GM18499 (cell line): ENCODE measurements around the gene RUBCN.
A peak's percentile ranks its signal among the peaks of the same experiment; 100 is the strongest.

Experiments
- ATAC-seq: cut with Tn5 transposase; IDR thresholded peaks from one replicate; pipeline ENCODE4 v1.9.1; 2021; ENCODE audit warnings: moderate number of reproducible peaks; ENCODE audit not compliant: insufficient read depth, unreplicated experiment

The RUBCN gene

GRCh38 chr3:197736491-197737318 is at the start of gene RUBCN:
TSS of gene RUBCN (minus strand) at chr3:197736904. CDS start at chr3:197736719, 185 bp downstream.
- peak; percentile 50 for ATAC-seq

- no peak for ATAC-seq
Observed at GRCh38 chr3:197784019-197784585, 47.4 kb upstream of the RUBCN start.

- no peak for ATAC-seq
Observed at GRCh38 chr3:197782230-197782629, 45.5 kb upstream of the RUBCN start.

- no peak for ATAC-seq
Observed at GRCh38 chr3:197775317-197775716, 38.6 kb upstream of the RUBCN start.

GRCh38 chr3:197761784-197762183 is 25.1 kb upstream of the RUBCN start:
- no peak for ATAC-seq

- ATAC-seq, result no peak
Observed at GRCh38 chr3:197758512-197758911, 21.8 kb upstream of the RUBCN start.

- no peak for ATAC-seq
Observed at GRCh38 chr3:197756704-197757103, 20.0 kb upstream of the RUBCN start.

GRCh38 chr3:197753263-197753662 is 16.6 kb upstream of the RUBCN start:
- ATAC-seq, result no peak

GRCh38 chr3:197752107-197752506 is 15.4 kb upstream of the RUBCN start:
- ATAC-seq, result no peak

- no peak for ATAC-seq
Observed at GRCh38 chr3:197750858-197751737, 14.4 kb upstream of the RUBCN start.

GRCh38 chr3:197750396-197750831 is 13.7 kb upstream of the RUBCN start:
- ATAC-seq, result no peak

- ATAC-seq, result peak; percentile 46
Observed at GRCh38 chr3:197749601-197750395, 13.1 kb upstream of the RUBCN start, which contains the start of gene FYTTD1. TSS of gene FYTTD1 (plus strand) at chr3:197749883. CDS start at chr3:197749972, 89 bp downstream.

- peak; percentile 17 for ATAC-seq
Observed at GRCh38 chr3:197749315-197749600, 12.6 kb upstream of the RUBCN start.

GRCh38 chr3:197748597-197749314 is 12.1 kb upstream of the RUBCN start:
- ATAC-seq, result no peak

GRCh38 chr3:197746801-197747237 is 10.1 kb upstream of the RUBCN start:
- ATAC-seq, result no peak

GRCh38 chr3:197746209-197746608 is 9.5 kb upstream of the RUBCN start:
- no peak for ATAC-seq

GRCh38 chr3:197742787-197743186 is 6.1 kb upstream of the RUBCN start:
- no peak for ATAC-seq

- no peak for ATAC-seq
Observed at GRCh38 chr3:197737749-197738462, 1.2 kb upstream of the RUBCN start.

GRCh38 chr3:197737319-197737649 is 580 bp upstream of the RUBCN start:
- ATAC-seq, result no peak
